B cell (primary cell): Measurements from ENCODE around the gene SHB. TPM values are rescaled to one million over a fixed set of nuclear protein-coding genes. Genes with fewer than 3 reads are reported as not detected.

Experiments
- ATAC-seq: fragments of 200-7000 bp; cut with Tn5 transposase; one replicate; pipeline ENCODE4 v1.10.0; 2021; ENCODE audit warnings: low read depth, mild to moderate bottlenecking, moderate number of reproducible peaks, moderate library complexity
- CTCF ChIA-PET: fragments of 350-600 bp; sonication (Branson Sonifier 250); formaldehyde crosslinking; loops from one replicate; lab custom pipeline; 2021; ENCODE audit warnings: antibody characterized with exemption, inconsistent platforms; lab: Charles Lee
- POLR2A ChIA-PET: fragments of 350-600 bp; sonication (Branson Sonifier 250); formaldehyde crosslinking; loops from one replicate; lab custom pipeline; 2021; ENCODE audit warnings: antibody characterized with exemption; lab: Charles Lee
- DNase-seq: peaks from one replicate; pipeline ENCODE4 v3.0.0; 2013
- H2AFZ ChIP-seq: 2 replicates; pipeline ENCODE4 v1.6.1; 2012; ENCODE audit warnings: mild to moderate bottlenecking, low read depth, low read length; ENCODE audit not compliant: insufficient read depth, poor library complexity, severe bottlenecking
- H3K27ac ChIP-seq, 2 donors: 1 replicate in 1 of 2; 2 replicates in 1 of 2; pipeline ENCODE4 v1.5.1; 2012 to 2013; ENCODE audit warnings: low read length in 2 of 2, mild to moderate bottlenecking in 2 of 2, moderate library complexity in 1 of 2
- H3K27me3 ChIP-seq, 4 experiments: fragments of 200-600 bp in 1 of 4; sonication (generic) in 1 of 4; replicated peaks in 1 of 4; 1 replicate in 2 of 4; 2 replicates in 2 of 4; pipeline versions ENCODE4 v1.6.1 to v1.7.0; 2013 to 2016; ENCODE audit warnings: low read length in 3 of 4, mild to moderate bottlenecking in 2 of 4, mixed read lengths in 1 of 4, moderate library complexity in 1 of 4; ENCODE audit not compliant: insufficient read depth in 4 of 4, control insufficient read depth in 3 of 4; ENCODE audit errors: control extremely low read depth in 1 of 4
- H3K36me3 ChIP-seq, 2 experiments: replicated peaks in 1 of 2; 1 replicate in 1 of 2; 2 replicates in 1 of 2; pipeline versions ENCODE4 v1.6.1 to v1.7.1; 2013; ENCODE audit warnings: low read length in 1 of 2; ENCODE audit not compliant: insufficient read depth in 2 of 2, control insufficient read depth in 1 of 2; ENCODE audit errors: control extremely low read depth in 1 of 2, extremely low read depth in 1 of 2
- H3K4me1 ChIP-seq, 2 donors: fragments of 200-600 bp in 1 of 2; sonication (generic) in 1 of 2; 1 replicate in 1 of 2; 2 replicates in 1 of 2; pipeline versions ENCODE4 v1.5.1 to v1.6.1; 2013 to 2017; ENCODE audit warnings: low read length in 2 of 2; ENCODE audit not compliant: control insufficient read depth in 2 of 2, insufficient read depth in 2 of 2
- H3K4me2 ChIP-seq: replicated peaks from 2 replicates; pipeline ENCODE3; 2012; ENCODE audit warnings: mild to moderate bottlenecking, low read depth, low read length; ENCODE audit not compliant: poor library complexity, severe bottlenecking
- H3K4me3 ChIP-seq, 5 experiments: fragments of 200-600 bp in 1 of 5; sonication (generic) in 1 of 5; 1 replicate in 3 of 5; 2 replicates in 2 of 5; pipeline versions ENCODE4 v1.5.1 to v1.7.0; 2011 to 2016; ENCODE audit warnings: low read length in 4 of 5, mild to moderate bottlenecking in 4 of 5, low read depth in 2 of 5, control low read depth in 1 of 5, moderate library complexity in 1 of 5; ENCODE audit not compliant: insufficient read depth in 1 of 5; ENCODE audit errors: control extremely low read depth in 1 of 5, extremely low read depth in 1 of 5
- H3K79me2 ChIP-seq: fragments of 200-600 bp; sonication (generic); one replicate; pipeline ENCODE4 v1.6.0; 2016; ENCODE audit warnings: low read length; ENCODE audit not compliant: control insufficient read depth, insufficient read depth
- H3K9ac ChIP-seq: fragments of 200-600 bp; sonication (generic); 2 replicates; pipeline ENCODE4 v1.6.1; 2017; ENCODE audit warnings: mild to moderate bottlenecking, low read length, moderate library complexity
- H3K9me3 ChIP-seq, 3 donors: one replicate each; pipeline versions ENCODE4 v1.6.1 to v1.7.1; 2013; ENCODE audit warnings: low read length in 2 of 3; ENCODE audit not compliant: control insufficient read depth in 2 of 3, insufficient read depth in 1 of 3; ENCODE audit errors: control extremely low read depth in 1 of 3
- H4K20me1 ChIP-seq: 2 replicates; pipeline ENCODE4 v1.6.0; 2012; ENCODE audit warnings: mild to moderate bottlenecking, low read length; ENCODE audit not compliant: insufficient read depth, control insufficient read depth, poor library complexity, severe bottlenecking
- H3K27ac Mint-ChIP-seq: one replicate; pipeline ENCODE4 v1.8.0; 2021; ENCODE audit warnings: mixed read lengths
- H3K27me3 Mint-ChIP-seq: one replicate; pipeline ENCODE4 v1.8.0; 2021; ENCODE audit warnings: mixed read lengths
- H3K4me1 Mint-ChIP-seq: one replicate; pipeline ENCODE4 v1.8.0; 2021; ENCODE audit warnings: mixed read lengths
- H3K4me3 Mint-ChIP-seq: one replicate; pipeline ENCODE4 v1.8.0; 2021; ENCODE audit warnings: mixed read lengths
- H3K9me3 Mint-ChIP-seq: one replicate; pipeline ENCODE4 v1.8.0; 2022; ENCODE audit warnings: mixed read lengths; ENCODE audit not compliant: insufficient read depth
- CTCF ChIP-seq: fragments of 200-600 bp; IDR thresholded peaks from one replicate; pipeline ENCODE4 v1.8.0; 2022; ENCODE audit warnings: antibody characterized with exemption, mild to moderate bottlenecking
- EZH2 ChIP-seq: IDR thresholded peaks from 2 replicates; pipeline ENCODE4 v1.6.1; 2012; ENCODE audit warnings: borderline replicate concordance, low read depth, mild to moderate bottlenecking, moderate library complexity, low read length; ENCODE audit not compliant: insufficient read depth, poor library complexity, severe bottlenecking
- WGBS: methylation state at CpG from one replicate; pipeline ENCODE4 v1.1.5; 2013; ENCODE audit warnings: missing lambda C conversion rate; ENCODE audit not compliant: insufficient coverage; 5-methylcytosine and 5-hydroxymethylcytosine counted together
- intact Hi-C: fragments of 100-400 bp; cut with micrococcal nuclease; formaldehyde crosslinking; loops from one replicate; pipeline ENCODE4 v1.10.0; 2022
- polyA plus RNA-seq: library from polyadenylated mRNA; depleted of rRNA; stranded (reverse); fragments of >200 nt; gene quantifications from 2 replicates; pipeline ENCODE4 v1.2.3, GENCODE V29; 2012
- total RNA-seq, 2 donors: library from RNA; stranded (reverse); fragments of 120-200 nt in 1 of 2; gene quantifications; 1 replicate in 1 of 2; 2 replicates in 1 of 2; pipeline versions ENCODE4 v1.2.3 to v1.2.4, GENCODE V29; 2013 to 2022

SHB gene
- total and polyA plus RNA-seq, 2 donors (not counting 1 experiment from before 2014, with no cell fraction given) = 0.06 to 1.9 TPM

DNA sequence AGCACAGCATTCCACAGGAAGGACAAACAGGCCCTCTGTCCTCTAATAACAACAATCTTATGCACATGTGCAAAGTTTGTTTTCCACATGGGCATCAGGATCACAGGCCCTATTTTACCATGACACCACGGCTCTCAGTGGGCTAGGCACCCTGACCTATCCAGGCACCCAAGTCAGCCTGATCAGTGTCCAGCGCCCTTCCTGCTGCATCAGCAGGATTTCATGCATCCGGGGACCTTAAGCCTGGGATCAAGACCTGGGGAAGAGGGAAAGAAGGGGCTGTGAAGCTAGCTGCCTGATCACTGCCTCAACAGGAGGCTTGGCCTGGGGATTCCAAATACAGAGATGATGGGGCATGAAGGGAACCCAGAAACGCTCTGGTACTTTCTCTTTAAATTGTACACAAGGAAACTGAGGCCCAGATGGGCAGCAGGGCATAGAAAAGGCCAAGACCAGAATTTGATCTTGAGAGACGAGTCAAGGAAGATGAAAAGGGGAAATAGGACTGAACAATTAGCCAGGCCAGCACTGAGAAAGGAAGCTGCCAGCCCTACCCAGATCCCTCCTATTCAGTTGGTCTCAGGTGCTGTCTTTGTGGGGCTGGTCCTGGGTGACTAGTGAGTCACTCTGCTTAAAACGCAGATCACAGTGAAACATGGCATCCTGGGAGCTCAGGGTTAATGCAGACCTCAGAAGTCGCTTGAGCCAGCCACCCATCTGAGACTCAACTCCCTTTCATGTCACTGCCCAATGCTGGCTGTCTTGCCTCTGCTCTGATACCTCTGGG, 57.9 kb downstream of the SHB start:
- no peak overlapping the region for H3K4me2 ChIP-seq
- no peak overlapping the region for H3K27ac ChIP-seq
- Mint-ChIP-seq H3K27ac (no peak overlapping the region), H3K4me1 (peaks cover 11% of the 10 kb centered on the region), H3K4me3 (no peak overlapping the region), H3K9me3 (no peaks in the 10 kb centered on the region), H3K27me3 (peaks cover 6% of the 10 kb centered on the region)
- H3K36me3 ChIP-seq = no peaks in the 10 kb centered on the region
- no peak overlapping the region for H3K9ac ChIP-seq
- no peak for ATAC-seq
- intact Hi-C loops = no loop called here
- no peaks in the 10 kb centered on the region for H4K20me1 ChIP-seq
- DNase-seq = no peak
- no peaks in the 10 kb centered on the region for H3K27me3 ChIP-seq
- ChIA-PET POLR2A (no interaction called here), CTCF (no interaction called here)
- H3K4me3 ChIP-seq = no peak overlapping the region
- no peak overlapping the region for H2AFZ ChIP-seq
- no peaks in the 10 kb centered on the region for H3K79me2 ChIP-seq
- H3K4me1 ChIP-seq = peaks cover 0 to 9% of the 10 kb centered on the region in 2 donors
- TF ChIP-seq EZH2 (no peak), CTCF (no peak)
- no peaks in the 10 kb centered on the region for H3K9me3 ChIP-seq
- 74% methylated on average over 7 of the region's 7 CpGs for WGBS

DNA sequence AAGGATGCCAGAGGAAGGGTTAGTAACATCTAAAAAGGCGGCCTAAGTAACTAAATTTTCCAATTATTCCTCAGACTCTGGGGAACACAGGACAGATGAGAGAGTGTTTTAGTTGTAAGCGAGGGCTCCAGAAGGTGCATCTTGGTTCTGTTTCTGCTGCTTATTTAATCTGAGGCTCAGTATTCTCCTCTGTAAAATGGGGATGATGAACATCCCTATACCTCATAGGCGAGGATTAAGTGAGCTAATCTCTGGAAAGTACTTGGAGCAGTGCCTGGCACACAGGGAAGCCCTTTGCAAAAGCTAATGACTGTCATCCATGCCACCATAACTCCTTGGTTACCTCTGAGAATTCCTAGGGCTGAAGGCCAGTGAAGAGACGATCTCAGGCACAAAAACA, 59.0 kb downstream of the SHB start:
- no peak for ATAC-seq
- Histone ChIP-seq H3K36me3 (no peaks in the 10 kb centered on the region), H3K4me2 (no peak overlapping the region), H3K27ac (no peak overlapping the region), H3K79me2 (no peaks in the 10 kb centered on the region), H3K9ac (no peak overlapping the region), H3K27me3 (no peaks in the 10 kb centered on the region), H3K4me3 (no peak overlapping the region), H3K9me3 (no peaks in the 10 kb centered on the region), H3K4me1 (peaks cover 0 to 9% of the 10 kb centered on the region in 2 donors), H4K20me1 (no peaks in the 10 kb centered on the region), H2AFZ (no peak overlapping the region)
- POLR2A ChIA-PET = no interaction called here
- H3K4me3 Mint-ChIP-seq = no peak overlapping the region
- H3K9me3 Mint-ChIP-seq = no peaks in the 10 kb centered on the region
- TF ChIP-seq CTCF (no peak), EZH2 (no peak)
- DNase-seq = no peak
- intact Hi-C loops = no loop called here
- H3K27me3 Mint-ChIP-seq = no peaks in the 10 kb centered on the region
- no peak overlapping the region for H3K27ac Mint-ChIP-seq
- peaks cover 11% of the 10 kb centered on the region for H3K4me1 Mint-ChIP-seq
- WGBS = 94% methylated on average over 1 of the region's 4 CpGs
- CTCF ChIA-PET = no interaction called here
